SU-DHL-6 (cell line): ENCODE results near the gene PRKN.

ENCODE experiments used
- H2AFZ ChIP-seq: fragments of 200-600 bp; sonication (generic); 2 replicates; pipeline ENCODE4 v1.6.1; 2014; ENCODE audit warnings: low read depth, mild to moderate bottlenecking, moderate library complexity, mixed read lengths, antibody characterized with exemption, low read length; ENCODE audit not compliant: severe bottlenecking
- H3F3A ChIP-seq: fragments of 200-600 bp; shearing (Covaris generic); 2 replicates; pipeline ENCODE4 v1.6.0; 2016; ENCODE audit warnings: antibody characterized with exemption, mild to moderate bottlenecking; ENCODE audit not compliant: insufficient read depth
- H3K27ac ChIP-seq: fragments of 200-600 bp; sonication (generic); 2 replicates; pipeline ENCODE4 v1.5.1; 2016; ENCODE audit warnings: low read depth, mild to moderate bottlenecking, low read length, moderate library complexity, mixed read lengths
- H3K27me3 ChIP-seq: fragments of 200-600 bp; sonication (generic), shearing (Covaris generic); 2 replicates; pipeline ENCODE4 v1.6.0; 2014; ENCODE audit warnings: mild to moderate bottlenecking, low read length
- H3K36me3 ChIP-seq: fragments of 200-600 bp; sonication (generic); 2 replicates; pipeline ENCODE4 v1.6.1; 2014; ENCODE audit warnings: mild to moderate bottlenecking, low read length, mixed read lengths
- H3K4me2 ChIP-seq: fragments of 300-600, 200-600 bp; shearing (Covaris generic), sonication (generic); 2 replicates; pipeline ENCODE4 v1.6.0; 2014; ENCODE audit warnings: low read length, low read depth, mild to moderate bottlenecking; ENCODE audit not compliant: poor library complexity, severe bottlenecking
- H3K4me3 ChIP-seq: fragments of 200-600 bp; sonication (generic); 2 replicates; pipeline ENCODE4 v1.5.1; 2014; ENCODE audit warnings: antibody characterized with exemption, low read length, mild to moderate bottlenecking, mixed read lengths; ENCODE audit not compliant: insufficient read depth, poor library complexity, severe bottlenecking
- H3K79me2 ChIP-seq: fragments of 200-600 bp; sonication (generic); 2 replicates; pipeline ENCODE4 v1.6.1; 2014; ENCODE audit warnings: mild to moderate bottlenecking, low read length, moderate library complexity; ENCODE audit not compliant: insufficient read depth
- H3K9ac ChIP-seq: fragments of 200-600 bp; sonication (generic); 2 replicates; pipeline ENCODE4 v1.7.0; 2014; ENCODE audit warnings: mild to moderate bottlenecking, low read length
- H3K9me2 ChIP-seq: fragments of 200-600 bp; sonication (generic); replicated peaks from 2 replicates; pipeline ENCODE4 v1.6.1; 2014; ENCODE audit warnings: low read length; ENCODE audit not compliant: insufficient read depth
- H3K9me3 ChIP-seq: fragments of 200-600 bp; sonication (generic); 2 replicates; pipeline ENCODE4 v1.6.1; 2014; ENCODE audit warnings: low read length, mixed read lengths; ENCODE audit not compliant: insufficient read depth
- H4K20me1 ChIP-seq: fragments of 200-600 bp; sonication (generic); 2 replicates; pipeline ENCODE4 v1.6.1; 2014; ENCODE audit warnings: low read depth, mild to moderate bottlenecking, antibody characterized with exemption, low read length, moderate library complexity, mixed read lengths
- CTCF ChIP-seq: fragments of 200-600 bp; sonication (generic); IDR thresholded peaks from one replicate; pipeline ENCODE4 v1.5.1; 2017; ENCODE audit warnings: antibody characterized with exemption, mild to moderate bottlenecking, low read length, moderate library complexity; ENCODE audit not compliant: insufficient read depth, poor library complexity, severe bottlenecking
- EZH2phosphoT487 ChIP-seq: fragments of 200-600 bp; sonication (generic), shearing (Covaris generic); conservative IDR thresholded peaks from 2 replicates; pipeline ENCODE4 v1.6.1; 2018; ENCODE audit warnings: mild to moderate bottlenecking, antibody characterized with exemption, low read length, moderate library complexity, mixed read lengths

Gene PRKN

GRCh38 chr6:161915456-161915964, 812.1 kb downstream of the PRKN start:
- Histone ChIP-seq H3K36me3 (no peaks in the 10 kb centered on the region), H3K4me3 (no peak overlapping the region), H3K27ac (no peak overlapping the region), H4K20me1 (no peaks in the 10 kb centered on the region), H3K79me2 (no peaks in the 10 kb centered on the region), H3K9ac (no peak overlapping the region), H2AFZ (no peak overlapping the region), H3F3A (no peaks in the 10 kb centered on the region), H3K4me2 (no peak overlapping the region), H3K9me2 (no peaks in the 10 kb centered on the region), H3K9me3 (no peaks in the 10 kb centered on the region), H3K27me3 (no peaks in the 10 kb centered on the region)
- TF ChIP-seq CTCF (no peak), EZH2phosphoT487 (no peak)

GRCh38 chr6:161908872-161909271, 818.7 kb downstream of the PRKN start:
- Histone ChIP-seq H3K4me3 (no peak overlapping the region), H2AFZ (no peak overlapping the region), H4K20me1 (no peaks in the 10 kb centered on the region), H3K27me3 (no peaks in the 10 kb centered on the region), H3K4me2 (no peak overlapping the region), H3K9me2 (no peaks in the 10 kb centered on the region), H3K79me2 (no peaks in the 10 kb centered on the region), H3K9ac (no peak overlapping the region), H3F3A (no peaks in the 10 kb centered on the region), H3K27ac (no peak overlapping the region), H3K9me3 (no peaks in the 10 kb centered on the region), H3K36me3 (no peaks in the 10 kb centered on the region)
- TF ChIP-seq CTCF = no peak
- no peak for TF ChIP-seq EZH2phosphoT487

GRCh38 chr6:161906571-161906970, 821.0 kb downstream of the PRKN start:
- Histone ChIP-seq H3K27ac (no peak overlapping the region), H3K9me3 (no peaks in the 10 kb centered on the region), H3K27me3 (no peaks in the 10 kb centered on the region), H3K9me2 (no peaks in the 10 kb centered on the region), H3K36me3 (no peaks in the 10 kb centered on the region), H2AFZ (no peak overlapping the region), H3K4me3 (no peak overlapping the region), H3F3A (no peaks in the 10 kb centered on the region), H3K79me2 (no peaks in the 10 kb centered on the region), H3K9ac (no peak overlapping the region), H4K20me1 (no peaks in the 10 kb centered on the region), H3K4me2 (no peak overlapping the region)
- TF ChIP-seq EZH2phosphoT487 = no peak
- TF ChIP-seq CTCF = no peak
